GM18867 (cell line): ENCODE measurements around the gene CIZ1.

Experiments
- ATAC-seq: cut with Tn5 transposase; IDR thresholded peaks from one replicate; pipeline ENCODE4 v1.9.1; 2021; ENCODE audit warnings: mild to moderate bottlenecking, moderate library complexity; ENCODE audit not compliant: unreplicated experiment

CIZ1 gene

GRCh38 chr9:128163523-128164306 is 27.7 kb downstream of the CIZ1 start:
- ATAC-seq = no peak

- ATAC-seq = no peak
Measured at GRCh38 chr9:128163027-128163515, 28.3 kb downstream of the CIZ1 start.

GRCh38 chr9:128162215-128163026 is 29.0 kb downstream of the CIZ1 start:
- no peak for ATAC-seq

GRCh38 chr9:128161215-128161902 is 30.0 kb downstream of the CIZ1 start:
- no peak for ATAC-seq

GRCh38 chr9:128160603-128160987 is 30.8 kb downstream of the CIZ1 start:
- peak; percentile 7 for ATAC-seq

- ATAC-seq = peak; percentile 72
Measured at GRCh38 chr9:128159784-128160602, 31.4 kb downstream of the CIZ1 start, which contains the start of gene BBLN. TSS of gene BBLN (plus strand) at chr9:128160265. CDS start at chr9:128160408, 143 bp downstream.

- ATAC-seq = no peak
Measured at GRCh38 chr9:128159522-128159783, 31.9 kb downstream of the CIZ1 start.

GRCh38 chr9:128155736-128156500 is 35.5 kb downstream of the CIZ1 start:
- ATAC-seq = no peak

GRCh38 chr9:128153947-128154695 is 37.3 kb downstream of the CIZ1 start:
- ATAC-seq = no peak

- ATAC-seq = no peak
Measured at GRCh38 chr9:128153060-128153946, 38.1 kb downstream of the CIZ1 start.

GRCh38 chr9:128152133-128153059 is 39.0 kb downstream of the CIZ1 start:
- ATAC-seq = no peak

GRCh38 chr9:128151309-128152132 is 39.9 kb downstream of the CIZ1 start:
- no peak for ATAC-seq

GRCh38 chr9:128150594-128151308 is 40.6 kb downstream of the CIZ1 start:
- no peak for ATAC-seq

GRCh38 chr9:128149951-128150593 is 41.3 kb downstream of the CIZ1 start:
- no peak for ATAC-seq
